Smooth muscle cell (in vitro differentiated cells): Measurements from ENCODE around the gene CALML3. TPM values are rescaled to one million over a fixed set of nuclear protein-coding genes. Genes with fewer than 3 reads are reported as not detected.

Experiments used
- DNase-seq: peaks from one replicate; lab custom pipeline; 2025; ENCODE audit not compliant: unreplicated experiment; lab: John Stamatoyannopoulos, UW
- H2AFZ ChIP-seq: fragments of 200-600 bp; sonication (generic); 2 replicates; pipeline ENCODE4 v1.6.0; 2016; ENCODE audit warnings: antibody characterized with exemption, low read depth, mild to moderate bottlenecking
- H3F3A ChIP-seq: fragments of 200-600 bp; sonication (generic); 2 replicates; pipeline ENCODE4 v1.6.0; 2017; ENCODE audit warnings: antibody characterized with exemption, low read depth
- H3K27ac ChIP-seq: fragments of 200-600 bp; sonication (generic); 2 replicates; pipeline ENCODE4 v1.5.1; 2016; ENCODE audit warnings: low read depth, mild to moderate bottlenecking
- H3K27me3 ChIP-seq: fragments of 200-600 bp; sonication (generic); 2 replicates; pipeline ENCODE4 v1.6.1; 2016; ENCODE audit warnings: low read depth, mild to moderate bottlenecking
- H3K36me3 ChIP-seq: fragments of 200-600 bp; sonication (generic); 2 replicates; pipeline ENCODE4 v1.5.1; 2016; ENCODE audit warnings: low read depth
- H3K4me1 ChIP-seq: fragments of 200-600 bp; sonication (generic); 2 replicates; pipeline ENCODE4 v1.5.1; 2016; ENCODE audit warnings: low read depth
- H3K4me2 ChIP-seq: fragments of 200-600 bp; sonication (generic); 2 replicates; pipeline ENCODE4 v1.6.0; 2016; ENCODE audit warnings: mild to moderate bottlenecking
- H3K4me3 ChIP-seq: fragments of 200-600 bp; sonication (generic); 2 replicates; pipeline ENCODE4 v1.5.1; 2016; ENCODE audit warnings: mild to moderate bottlenecking
- H3K79me2 ChIP-seq: fragments of 200-600 bp; sonication (generic); 2 replicates; pipeline ENCODE4 v1.6.0; 2016; ENCODE audit warnings: low read depth, mild to moderate bottlenecking
- H3K9ac ChIP-seq: fragments of 200-600 bp; sonication (generic); 2 replicates; pipeline ENCODE4 v1.6.0; 2016; ENCODE audit warnings: low read depth
- H3K9me3 ChIP-seq: fragments of 200-600 bp; sonication (generic); replicated peaks from 2 replicates; pipeline ENCODE4 v1.5.1; 2016; ENCODE audit warnings: low read depth
- H4K20me1 ChIP-seq: fragments of 200-600 bp; sonication (generic); 2 replicates; pipeline ENCODE4 v1.6.0; 2016; ENCODE audit warnings: low read depth
- WGBS: methylation state at CpG from one replicate; pipeline ENCODE4 v1.1.7; 2016; ENCODE audit warnings: low lambda C conversion rate; 5-methylcytosine and 5-hydroxymethylcytosine counted together
- polyA plus RNA-seq: library from polyadenylated mRNA; unstranded; fragments of >200 nt; fragmentation: Nextera tagmentation; extraction: Ambion mirVana; gene quantifications from 2 replicates; pipeline ENCODE4 v1.2.1, GENCODE V29; 2016
- total RNA-seq: library from RNA; depleted of rRNA; stranded (reverse); fragments of >200 nt; gene quantifications from 2 replicates; pipeline ENCODE4 v1.2.3, GENCODE V29; 2014
- TF ChIP-seq, protein P1 (sequence below): fragments of 200-600 bp; sonication (generic); IDR thresholded peaks from 2 replicates; pipeline ENCODE4 v1.5.1; 2017; ENCODE audit warnings: borderline replicate concordance, mild to moderate bottlenecking, antibody characterized with exemption; ENCODE audit not compliant: insufficient read depth, poor library complexity, severe bottlenecking

The CALML3 gene
- total and polyA plus RNA-seq, 2 experiments from 2014 or later, result 0.49 TPM; not detected in 1

DNA sequence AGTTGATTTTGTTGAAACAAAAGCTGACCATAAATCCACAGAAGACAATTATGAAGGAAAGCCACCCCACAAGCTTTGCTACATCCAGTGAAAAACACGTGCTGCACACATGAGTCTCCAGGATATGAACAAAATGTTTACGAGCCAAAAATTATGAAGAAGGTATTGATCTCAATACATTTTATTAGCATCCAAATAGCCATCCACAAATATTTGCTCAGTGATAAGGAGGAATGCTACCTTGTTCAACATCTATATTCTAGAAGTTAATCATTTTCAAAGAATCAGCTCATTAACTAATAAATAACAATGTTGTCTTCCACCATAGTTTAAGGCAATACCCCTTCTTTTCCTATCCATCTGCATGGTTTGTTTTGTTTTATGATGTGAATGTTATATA is 42.7 kb downstream of the CALML3 start:
- peaks cover 17% of the 10 kb centered on the region for H3F3A ChIP-seq
- H2AFZ ChIP-seq, result no peak overlapping the region
- H3K4me2 ChIP-seq, result no peak overlapping the region
- H3K9me3 ChIP-seq, result no peaks in the 10 kb centered on the region
- peaks cover 17% of the 10 kb centered on the region for H3K4me1 ChIP-seq
- no peak for DNase-seq
- no peaks in the 10 kb centered on the region for H3K27me3 ChIP-seq
- H3K9ac ChIP-seq, result no peak overlapping the region
- TF ChIP-seq, protein P1, sequence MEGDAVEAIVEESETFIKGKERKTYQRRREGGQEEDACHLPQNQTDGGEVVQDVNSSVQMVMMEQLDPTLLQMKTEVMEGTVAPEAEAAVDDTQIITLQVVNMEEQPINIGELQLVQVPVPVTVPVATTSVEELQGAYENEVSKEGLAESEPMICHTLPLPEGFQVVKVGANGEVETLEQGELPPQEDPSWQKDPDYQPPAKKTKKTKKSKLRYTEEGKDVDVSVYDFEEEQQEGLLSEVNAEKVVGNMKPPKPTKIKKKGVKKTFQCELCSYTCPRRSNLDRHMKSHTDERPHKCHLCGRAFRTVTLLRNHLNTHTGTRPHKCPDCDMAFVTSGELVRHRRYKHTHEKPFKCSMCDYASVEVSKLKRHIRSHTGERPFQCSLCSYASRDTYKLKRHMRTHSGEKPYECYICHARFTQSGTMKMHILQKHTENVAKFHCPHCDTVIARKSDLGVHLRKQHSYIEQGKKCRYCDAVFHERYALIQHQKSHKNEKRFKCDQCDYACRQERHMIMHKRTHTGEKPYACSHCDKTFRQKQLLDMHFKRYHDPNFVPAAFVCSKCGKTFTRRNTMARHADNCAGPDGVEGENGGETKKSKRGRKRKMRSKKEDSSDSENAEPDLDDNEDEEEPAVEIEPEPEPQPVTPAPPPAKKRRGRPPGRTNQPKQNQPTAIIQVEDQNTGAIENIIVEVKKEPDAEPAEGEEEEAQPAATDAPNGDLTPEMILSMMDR, result no peak
- no peaks in the 10 kb centered on the region for H3K36me3 ChIP-seq
- H3K79me2 ChIP-seq, result no peaks in the 10 kb centered on the region
- peak overlapping the region; percentile 95 for H3K27ac ChIP-seq
- WGBS, result 94% methylated on average over 2 of the region's 2 CpGs
- H4K20me1 ChIP-seq, result no peaks in the 10 kb centered on the region
- H3K4me3 ChIP-seq, result no peak overlapping the region

- WGBS, result 98% methylated on average over 2 of the region's 2 CpGs
- Histone ChIP-seq H4K20me1 (no peaks in the 10 kb centered on the region), H3K27me3 (no peaks in the 10 kb centered on the region), H3K27ac (no peak overlapping the region), H3K36me3 (no peaks in the 10 kb centered on the region), H3K9ac (no peak overlapping the region), H3K4me1 (peaks cover 13% of the 10 kb centered on the region), H3K9me3 (no peaks in the 10 kb centered on the region), H2AFZ (no peak overlapping the region), H3K4me3 (no peak overlapping the region), H3K4me2 (no peak overlapping the region), H3K79me2 (no peaks in the 10 kb centered on the region), H3F3A (peaks cover 9% of the 10 kb centered on the region)
- no peak for DNase-seq
- TF ChIP-seq, protein P1, result no peak
These were observed 44.2 kb downstream of the CALML3 start for GRCh38 chr10:5568984-5569383.

DNA sequence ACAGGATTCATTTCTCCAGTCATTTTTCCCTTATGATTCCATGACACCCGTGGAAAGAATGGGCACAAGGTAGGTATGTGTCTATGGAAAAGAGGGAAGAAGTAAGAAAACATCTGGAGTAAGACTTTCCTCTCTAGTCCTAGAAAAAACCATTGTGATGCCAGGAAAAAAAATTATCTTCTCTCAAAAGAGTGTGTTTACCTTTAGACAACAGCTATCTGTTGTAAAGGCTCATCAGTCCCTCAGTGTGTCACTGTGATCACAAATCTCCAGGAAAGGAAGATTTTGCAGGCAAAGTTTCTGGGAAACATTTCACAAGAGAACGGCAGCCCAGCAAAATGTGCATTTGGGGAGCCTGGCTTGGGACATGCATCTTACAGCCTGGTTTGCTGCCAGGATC is 44.8 kb downstream of the CALML3 start:
- TF ChIP-seq, protein P1, result no peak
- H3K4me1 ChIP-seq, result peaks cover 10% of the 10 kb centered on the region
- no peaks in the 10 kb centered on the region for H3K36me3 ChIP-seq
- H4K20me1 ChIP-seq, result no peaks in the 10 kb centered on the region
- H3K9me3 ChIP-seq, result no peaks in the 10 kb centered on the region
- 83% methylated on average over 2 of the region's 2 CpGs for WGBS
- no peak overlapping the region for H3K9ac ChIP-seq
- peaks cover 9% of the 10 kb centered on the region for H3F3A ChIP-seq
- no peak overlapping the region for H2AFZ ChIP-seq
- no peak overlapping the region for H3K27ac ChIP-seq
- no peaks in the 10 kb centered on the region for H3K27me3 ChIP-seq
- no peak overlapping the region for H3K4me3 ChIP-seq
- no peak for DNase-seq
- H3K4me2 ChIP-seq, result no peak overlapping the region
- H3K79me2 ChIP-seq, result no peaks in the 10 kb centered on the region

GRCh38 chr10:5570007-5570655 is 45.4 kb downstream of the CALML3 start:
- WGBS, result 91% methylated on average over 24 of the region's 24 CpGs
- no peak overlapping the region for H3K4me3 ChIP-seq
- no peaks in the 10 kb centered on the region for H3K36me3 ChIP-seq
- H3K27me3 ChIP-seq, result no peaks in the 10 kb centered on the region
- no peak for DNase-seq
- no peak overlapping the region for H3K4me2 ChIP-seq
- H3K9ac ChIP-seq, result no peak overlapping the region
- no peaks in the 10 kb centered on the region for H3K9me3 ChIP-seq
- H3K4me1 ChIP-seq, result peaks cover 8% of the 10 kb centered on the region
- H4K20me1 ChIP-seq, result no peaks in the 10 kb centered on the region
- TF ChIP-seq, protein P1, result no peak
- no peaks in the 10 kb centered on the region for H3K79me2 ChIP-seq
- H3K27ac ChIP-seq, result no peak overlapping the region
- H3F3A ChIP-seq, result peaks cover 4% of the 10 kb centered on the region
- no peak overlapping the region for H2AFZ ChIP-seq
